Measurements from ENCODE around the gene BLMH. TPM values are rescaled to one million over a fixed set of nuclear protein-coding genes. Genes with fewer than 3 reads are reported as not detected.

BLMH gene, protein sequence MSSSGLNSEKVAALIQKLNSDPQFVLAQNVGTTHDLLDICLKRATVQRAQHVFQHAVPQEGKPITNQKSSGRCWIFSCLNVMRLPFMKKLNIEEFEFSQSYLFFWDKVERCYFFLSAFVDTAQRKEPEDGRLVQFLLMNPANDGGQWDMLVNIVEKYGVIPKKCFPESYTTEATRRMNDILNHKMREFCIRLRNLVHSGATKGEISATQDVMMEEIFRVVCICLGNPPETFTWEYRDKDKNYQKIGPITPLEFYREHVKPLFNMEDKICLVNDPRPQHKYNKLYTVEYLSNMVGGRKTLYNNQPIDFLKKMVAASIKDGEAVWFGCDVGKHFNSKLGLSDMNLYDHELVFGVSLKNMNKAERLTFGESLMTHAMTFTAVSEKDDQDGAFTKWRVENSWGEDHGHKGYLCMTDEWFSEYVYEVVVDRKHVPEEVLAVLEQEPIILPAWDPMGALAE
- total RNA-seq (2021; ENCODE audit: unreplicated experiment), result 51.2 TPM
- polyA plus RNA-seq (2012), result 26.4 and 29.7 TPM in 2 replicates
- Bru-seq, nascent RNA, result percentile 71 among the genes with signal in this experiment
- percentile 69 among the genes with signal in this experiment for BruChase-seq, experiment 1, labeled RNA remaining after a 6-hour chase
- percentile 67 among the genes with signal in this experiment for BruChase-seq, experiment 2, labeled RNA remaining after a 2-hour chase
- long read RNA-seq, transcript BLMH-201 (12 exons, 2,365 nt), result major isoform, 102 of 141 reads
- long read RNA-seq, transcript BLMH-206 (1 exons, 2,079 nt), result minor isoform, 15 of 141 reads
- long read RNA-seq, partial matches to known transcripts, result 15 of 141 reads
- long read RNA-seq, other reads (novel, unspliced or antisense), result 9 of 141 reads

DNA sequence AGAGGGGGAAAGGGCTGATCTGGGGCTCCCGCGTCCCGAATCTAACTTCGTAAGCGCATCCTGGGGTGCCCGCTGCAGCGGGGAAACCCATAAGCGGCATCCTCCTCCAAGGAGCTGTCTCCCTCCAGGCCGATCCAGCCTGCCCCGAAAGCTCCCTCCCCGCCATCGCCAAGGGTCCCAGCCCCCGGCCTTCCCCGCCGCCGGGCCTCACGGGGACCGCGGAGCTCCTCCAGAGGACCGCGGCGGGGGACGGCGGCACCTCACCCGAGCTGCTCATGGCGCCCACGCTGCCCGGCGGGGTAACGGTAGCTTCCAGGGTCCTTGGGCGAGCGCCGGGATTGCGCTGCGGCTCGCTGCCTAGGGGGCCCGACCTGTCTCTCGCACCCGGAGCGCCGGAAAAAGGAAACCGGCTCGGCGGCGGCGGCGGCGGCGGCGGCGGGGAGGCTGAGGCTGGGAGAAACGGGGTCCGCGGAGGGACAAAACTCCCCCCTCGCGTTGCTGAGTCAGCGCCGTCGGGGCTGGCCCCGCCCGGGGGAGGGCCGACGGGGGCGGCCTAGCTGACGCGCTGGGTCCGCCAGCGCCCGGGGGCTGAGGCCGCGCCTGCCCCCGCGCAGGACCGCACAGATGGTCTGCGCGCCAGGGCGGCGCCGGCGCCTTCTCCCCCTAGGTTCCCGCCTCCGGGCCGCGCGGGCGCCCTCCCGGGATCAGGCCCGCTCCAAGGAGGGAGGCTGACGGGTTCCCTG is at the start of gene BLMH:
Gene BLMH (minus strand): TSS at position 402 of the 743 bp plus-strand sequence. CDS start 125 bp downstream, at position 277.
- Histone ChIP-seq H2AFZ (ENCODE audit: low read depth, low read length, poor library complexity, severe bottlenecking) (peak within 1 kb of the TSS; percentile 76), H3K4me2 (ENCODE audit: low read length) (peak within 1 kb of the TSS; percentile 79), H3K9ac (ENCODE audit: low read length) (peak within 1 kb of the TSS; percentile 90), H3K9me2 (ENCODE audit: insufficient read depth) (no peaks in the 10 kb centered on the region), H3K9me3 (ENCODE audit: control insufficient read depth in 1 of 2, insufficient read depth in 1 of 2, low read depth in 1 of 2, low read length in 2 of 2) (no peaks in the 10 kb centered on the region), H3K79me2 (ENCODE audit: insufficient read depth, low read length) (peaks cover 26% of the 10 kb centered on the region), H3K27ac (ENCODE audit: low read depth, low read length) (peak within 1 kb of the TSS; percentile 73), H3K27me3 (ENCODE audit: insufficient read depth, low read length) (no peaks in the 10 kb centered on the region), H3K4me1 (ENCODE audit: control insufficient read depth in 1 of 2, insufficient read depth in 2 of 2, low read length in 2 of 2) (peaks cover 8 to 17% of the 10 kb centered on the region in 2 experiments; a peak in 3 of 4 replicates), H3K36me3 (ENCODE audit: control insufficient read depth in 1 of 2, insufficient read depth in 2 of 2, low read length in 2 of 2) (peaks cover 12 to 13% of the 10 kb centered on the region in 2 experiments; a peak in 3 of 4 replicates), H3K4me3 (replicated peaks in 1 of 2; ENCODE audit: low read depth in 1 of 2, low read length in 2 of 2) (peak within 1 kb of the TSS; percentile 78 to 87), H4K20me1 (ENCODE audit: insufficient read depth) (no peaks in the 10 kb centered on the region)
- CTCF ChIA-PET, result interaction anchor here (0.7 to 2.0 kb wide), 3 partner anchors 44 to 187 kb away, joined by 3 to 8 read pairs (median 4); no protein-coding TSS in a partner anchor
- intact Hi-C loops (cut with micrococcal nuclease), result no loop called here
- no TSS peak for BruUV-seq (replicated peaks)
- POLR2A ChIA-PET, result interaction anchor here (0.7 to 1.4 kb wide), 2 partner anchors 13 to 16 kb away, joined by 3 to 4 read pairs; no protein-coding TSS in a partner anchor
- DNase-seq (ENCODE audit: low read depth, low spot score), result no peak
- peak; percentile 90 for ATAC-seq
- RAD21 ChIA-PET (ENCODE audit: low non-redundant PET in 1 of 2, low total read pairs in 2 of 2, uncharacterized antibody in 2 of 2, unreplicated experiment in 2 of 2), result interaction anchor here in 1 of 2 experiments (1.9 kb wide), 1 partner anchor 44 kb away, joined by 4 read pairs; no protein-coding TSS in a partner anchor
- peak; percentile 78 for TF ChIP-seq SIN3A (IDR thresholded peaks at IDR 0.05; ENCODE audit: low read depth)
- TF ChIP-seq SRF (IDR thresholded peaks at IDR 0.05; ENCODE audit: low read depth), result no peak
- peak; percentile 24; the same call in 1 of the 2 replicates for TF ChIP-seq SP1 (IDR thresholded peaks at IDR 0.05; ENCODE audit: low read depth)
- no peak for TF ChIP-seq RAD21 (IDR thresholded peaks at IDR 0.05; ENCODE audit: low read depth)
- no peak for TF ChIP-seq CEBPB (IDR thresholded peaks at IDR 0.05; ENCODE audit: low read depth)
- 0 out of 2 replicates have a peak, but pooled peaks have one; percentile 26 for TF ChIP-seq FOSL1 (IDR thresholded peaks at IDR 0.05; ENCODE audit: low read depth)
- peak; percentile 72 for TF ChIP-seq POLR2A (IDR thresholded peaks at IDR 0.05; ENCODE audit: borderline replicate concordance, extremely low read depth, insufficient read depth, insufficient read length)
- TF ChIP-seq YY1 (IDR thresholded peaks at IDR 0.05; ENCODE audit: extremely low read depth, insufficient replicate concordance, low read depth, low read length), result no peak
- TF ChIP-seq, protein P1, sequence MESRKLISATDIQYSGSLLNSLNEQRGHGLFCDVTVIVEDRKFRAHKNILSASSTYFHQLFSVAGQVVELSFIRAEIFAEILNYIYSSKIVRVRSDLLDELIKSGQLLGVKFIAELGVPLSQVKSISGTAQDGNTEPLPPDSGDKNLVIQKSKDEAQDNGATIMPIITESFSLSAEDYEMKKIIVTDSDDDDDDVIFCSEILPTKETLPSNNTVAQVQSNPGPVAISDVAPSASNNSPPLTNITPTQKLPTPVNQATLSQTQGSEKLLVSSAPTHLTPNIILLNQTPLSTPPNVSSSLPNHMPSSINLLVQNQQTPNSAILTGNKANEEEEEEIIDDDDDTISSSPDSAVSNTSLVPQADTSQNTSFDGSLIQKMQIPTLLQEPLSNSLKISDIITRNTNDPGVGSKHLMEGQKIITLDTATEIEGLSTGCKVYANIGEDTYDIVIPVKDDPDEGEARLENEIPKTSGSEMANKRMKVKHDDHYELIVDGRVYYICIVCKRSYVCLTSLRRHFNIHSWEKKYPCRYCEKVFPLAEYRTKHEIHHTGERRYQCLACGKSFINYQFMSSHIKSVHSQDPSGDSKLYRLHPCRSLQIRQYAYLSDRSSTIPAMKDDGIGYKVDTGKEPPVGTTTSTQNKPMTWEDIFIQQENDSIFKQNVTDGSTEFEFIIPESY (IDR thresholded peaks at IDR 0.05; ENCODE audit: extremely low read depth, insufficient replicate concordance, low read length), result peak; percentile 58
- TF ChIP-seq ELF1 (IDR thresholded peaks at IDR 0.05; ENCODE audit: borderline replicate concordance, low read depth), result no peak
- no peak for TF ChIP-seq EZH2phosphoT487 (IDR thresholded peaks at IDR 0.05; ENCODE audit: borderline replicate concordance)
- TF ChIP-seq, protein P2, sequence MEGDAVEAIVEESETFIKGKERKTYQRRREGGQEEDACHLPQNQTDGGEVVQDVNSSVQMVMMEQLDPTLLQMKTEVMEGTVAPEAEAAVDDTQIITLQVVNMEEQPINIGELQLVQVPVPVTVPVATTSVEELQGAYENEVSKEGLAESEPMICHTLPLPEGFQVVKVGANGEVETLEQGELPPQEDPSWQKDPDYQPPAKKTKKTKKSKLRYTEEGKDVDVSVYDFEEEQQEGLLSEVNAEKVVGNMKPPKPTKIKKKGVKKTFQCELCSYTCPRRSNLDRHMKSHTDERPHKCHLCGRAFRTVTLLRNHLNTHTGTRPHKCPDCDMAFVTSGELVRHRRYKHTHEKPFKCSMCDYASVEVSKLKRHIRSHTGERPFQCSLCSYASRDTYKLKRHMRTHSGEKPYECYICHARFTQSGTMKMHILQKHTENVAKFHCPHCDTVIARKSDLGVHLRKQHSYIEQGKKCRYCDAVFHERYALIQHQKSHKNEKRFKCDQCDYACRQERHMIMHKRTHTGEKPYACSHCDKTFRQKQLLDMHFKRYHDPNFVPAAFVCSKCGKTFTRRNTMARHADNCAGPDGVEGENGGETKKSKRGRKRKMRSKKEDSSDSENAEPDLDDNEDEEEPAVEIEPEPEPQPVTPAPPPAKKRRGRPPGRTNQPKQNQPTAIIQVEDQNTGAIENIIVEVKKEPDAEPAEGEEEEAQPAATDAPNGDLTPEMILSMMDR (IDR thresholded peaks at IDR 0.05 in 2 of 3, conservative IDR thresholded peaks at IDR 0.05 in 1 of 3; ENCODE audit: borderline replicate concordance in 1 of 3, insufficient read depth in 1 of 3, low read depth in 2 of 3, low read length in 2 of 3), result no peak
- TF ChIP-seq, protein P3, sequence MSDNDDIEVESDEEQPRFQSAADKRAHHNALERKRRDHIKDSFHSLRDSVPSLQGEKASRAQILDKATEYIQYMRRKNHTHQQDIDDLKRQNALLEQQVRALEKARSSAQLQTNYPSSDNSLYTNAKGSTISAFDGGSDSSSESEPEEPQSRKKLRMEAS (IDR thresholded peaks at IDR 0.05), result peak; percentile 24; the same call in 1 of the 2 replicates
- TF ChIP-seq TCF7L2 (IDR thresholded peaks at IDR 0.05; ENCODE audit: borderline replicate concordance, extremely low read depth, insufficient read depth, insufficient read length), result peak; percentile 22
- TF ChIP-seq CBX3 (IDR thresholded peaks at IDR 0.05; ENCODE audit: low read depth), result no peak
- TF ChIP-seq POLR2AphosphoS5 (IDR thresholded peaks at IDR 0.05; ENCODE audit: low read depth, low read length), result peak; percentile 83
- TF ChIP-seq EGR1 (IDR thresholded peaks at IDR 0.05; ENCODE audit: low read depth), result peak; percentile 77
